ENCODE results near the gene CFAP69. TPM values are rescaled to one million over a fixed set of nuclear protein-coding genes. Genes with fewer than 3 reads are reported as not detected.

CFAP69 gene
- total RNA-seq, 1 experiment from 2014 or later: 4.1 TPM

- Histone ChIP-seq H3K9me3 (ENCODE audit: control insufficient read depth in 1 of 2, insufficient read depth in 1 of 2, low read depth in 1 of 2, low read length in 2 of 2) (no peaks in the 10 kb centered on the region), H3K36me3 (ENCODE audit: control insufficient read depth in 1 of 2, insufficient read depth in 2 of 2, low read length in 2 of 2) (no peaks in the 10 kb centered on the region), H3K4me2 (ENCODE audit: low read length) (no peak overlapping the region), H3K4me3 (replicated peaks in 1 of 2; ENCODE audit: low read depth in 1 of 2, low read length in 2 of 2) (no peak overlapping the region), H3K9me2 (ENCODE audit: insufficient read depth) (no peaks in the 10 kb centered on the region), H3K27ac (ENCODE audit: low read depth, low read length) (no peak overlapping the region), H3K79me2 (ENCODE audit: insufficient read depth, low read length) (peaks cover 4% of the 10 kb centered on the region; the same call in 1 of the 2 replicates), H4K20me1 (ENCODE audit: insufficient read depth) (no peaks in the 10 kb centered on the region), H2AFZ (ENCODE audit: low read depth, low read length, poor library complexity, severe bottlenecking) (peak overlapping the region; percentile 38), H3K4me1 (ENCODE audit: control insufficient read depth in 1 of 2, insufficient read depth in 2 of 2, low read length in 2 of 2) (peaks cover 9 to 22% of the 10 kb centered on the region in 2 experiments), H3K9ac (ENCODE audit: low read length) (no peak overlapping the region), H3K27me3 (ENCODE audit: insufficient read depth, low read length) (no peaks in the 10 kb centered on the region)
- ChIA-PET CTCF (interaction anchor here (1.0 kb wide), 1 partner anchor 54 kb away, joined by 3 read pairs; no protein-coding TSS in a partner anchor), RAD21 (ENCODE audit: low non-redundant PET in 1 of 2, low total read pairs in 2 of 2, uncharacterized antibody in 2 of 2, unreplicated experiment in 2 of 2) (no interaction called here), POLR2A (no interaction called here)
- TF ChIP-seq ZFX (IDR thresholded peaks at IDR 0.05) (no peak), SRF (IDR thresholded peaks at IDR 0.05; ENCODE audit: low read depth) (no peak), EZH2phosphoT487 (IDR thresholded peaks at IDR 0.05; ENCODE audit: borderline replicate concordance) (no peak), EZH2 (IDR thresholded peaks at IDR 0.05) (no peak), ZNF274 (IDR thresholded peaks at IDR 0.05; ENCODE audit: low read depth, low read length) (no peak), REST (IDR thresholded peaks at IDR 0.05; ENCODE audit: low read depth) (no peak)
- TF ChIP-seq, protein P1, sequence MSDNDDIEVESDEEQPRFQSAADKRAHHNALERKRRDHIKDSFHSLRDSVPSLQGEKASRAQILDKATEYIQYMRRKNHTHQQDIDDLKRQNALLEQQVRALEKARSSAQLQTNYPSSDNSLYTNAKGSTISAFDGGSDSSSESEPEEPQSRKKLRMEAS (IDR thresholded peaks at IDR 0.05): no peak
- TF ChIP-seq, protein P2, sequence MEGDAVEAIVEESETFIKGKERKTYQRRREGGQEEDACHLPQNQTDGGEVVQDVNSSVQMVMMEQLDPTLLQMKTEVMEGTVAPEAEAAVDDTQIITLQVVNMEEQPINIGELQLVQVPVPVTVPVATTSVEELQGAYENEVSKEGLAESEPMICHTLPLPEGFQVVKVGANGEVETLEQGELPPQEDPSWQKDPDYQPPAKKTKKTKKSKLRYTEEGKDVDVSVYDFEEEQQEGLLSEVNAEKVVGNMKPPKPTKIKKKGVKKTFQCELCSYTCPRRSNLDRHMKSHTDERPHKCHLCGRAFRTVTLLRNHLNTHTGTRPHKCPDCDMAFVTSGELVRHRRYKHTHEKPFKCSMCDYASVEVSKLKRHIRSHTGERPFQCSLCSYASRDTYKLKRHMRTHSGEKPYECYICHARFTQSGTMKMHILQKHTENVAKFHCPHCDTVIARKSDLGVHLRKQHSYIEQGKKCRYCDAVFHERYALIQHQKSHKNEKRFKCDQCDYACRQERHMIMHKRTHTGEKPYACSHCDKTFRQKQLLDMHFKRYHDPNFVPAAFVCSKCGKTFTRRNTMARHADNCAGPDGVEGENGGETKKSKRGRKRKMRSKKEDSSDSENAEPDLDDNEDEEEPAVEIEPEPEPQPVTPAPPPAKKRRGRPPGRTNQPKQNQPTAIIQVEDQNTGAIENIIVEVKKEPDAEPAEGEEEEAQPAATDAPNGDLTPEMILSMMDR (IDR thresholded peaks at IDR 0.05 in 2 of 3, conservative IDR thresholded peaks at IDR 0.05 in 1 of 3; ENCODE audit: borderline replicate concordance in 1 of 3, insufficient read depth in 1 of 3, low read depth in 2 of 3, low read length in 2 of 3): no peak
- TF ChIP-seq, protein P3, sequence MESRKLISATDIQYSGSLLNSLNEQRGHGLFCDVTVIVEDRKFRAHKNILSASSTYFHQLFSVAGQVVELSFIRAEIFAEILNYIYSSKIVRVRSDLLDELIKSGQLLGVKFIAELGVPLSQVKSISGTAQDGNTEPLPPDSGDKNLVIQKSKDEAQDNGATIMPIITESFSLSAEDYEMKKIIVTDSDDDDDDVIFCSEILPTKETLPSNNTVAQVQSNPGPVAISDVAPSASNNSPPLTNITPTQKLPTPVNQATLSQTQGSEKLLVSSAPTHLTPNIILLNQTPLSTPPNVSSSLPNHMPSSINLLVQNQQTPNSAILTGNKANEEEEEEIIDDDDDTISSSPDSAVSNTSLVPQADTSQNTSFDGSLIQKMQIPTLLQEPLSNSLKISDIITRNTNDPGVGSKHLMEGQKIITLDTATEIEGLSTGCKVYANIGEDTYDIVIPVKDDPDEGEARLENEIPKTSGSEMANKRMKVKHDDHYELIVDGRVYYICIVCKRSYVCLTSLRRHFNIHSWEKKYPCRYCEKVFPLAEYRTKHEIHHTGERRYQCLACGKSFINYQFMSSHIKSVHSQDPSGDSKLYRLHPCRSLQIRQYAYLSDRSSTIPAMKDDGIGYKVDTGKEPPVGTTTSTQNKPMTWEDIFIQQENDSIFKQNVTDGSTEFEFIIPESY (IDR thresholded peaks at IDR 0.05; ENCODE audit: extremely low read depth, insufficient replicate concordance, low read length): no peak
- no peak for DNase-seq (ENCODE audit: low read depth, low spot score)
- BruUV-seq (replicated peaks): no TSS peak
- intact Hi-C loops (cut with micrococcal nuclease): loop anchor here (2.0 to 5.0 kb wide), 2 partner anchors 32 to 53 kb away; no protein-coding TSS in a partner anchor
- no peak for ATAC-seq
These were observed 34.5 kb upstream of the CFAP69 start for GRCh38 chr7:90210475-90210874.
